PC-9 (cell line): ENCODE data around the gene SCART1.

Source experiments
- EZH2 ChIP-seq: fragments of 200-600 bp; sonication (generic); IDR thresholded peaks from 2 replicates; pipeline ENCODE4 v1.8.0; 2017; ENCODE audit warnings: antibody characterized with exemption, low read depth
- TF ChIP-seq, protein P1 (sequence below): fragments of 200-600 bp; sonication (generic); conservative IDR thresholded peaks from 2 replicates; pipeline ENCODE4 v1.6.1; 2017; ENCODE audit warnings: mixed run types, antibody characterized with exemption, mild to moderate bottlenecking, moderate library complexity

DNA sequence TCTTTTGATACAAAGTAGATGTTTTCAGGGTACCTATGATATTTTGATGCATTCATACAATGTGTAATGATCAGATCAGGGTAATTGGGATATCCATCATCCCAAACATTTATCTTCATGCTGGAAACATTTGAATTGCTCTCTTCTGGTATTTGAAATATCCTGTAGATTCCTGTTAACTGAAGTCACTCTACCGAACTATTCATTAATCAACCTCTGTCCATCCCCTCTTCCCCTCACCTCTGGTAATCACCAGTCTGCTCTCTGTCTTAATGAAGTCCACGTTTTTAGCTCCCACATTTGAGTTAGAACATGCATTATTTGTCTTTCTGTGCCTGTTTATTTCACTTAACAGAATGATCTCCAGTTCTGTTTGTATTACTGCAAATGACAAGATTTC is 48.5 kb upstream of the SCART1 start:
- TF ChIP-seq, protein P1, sequence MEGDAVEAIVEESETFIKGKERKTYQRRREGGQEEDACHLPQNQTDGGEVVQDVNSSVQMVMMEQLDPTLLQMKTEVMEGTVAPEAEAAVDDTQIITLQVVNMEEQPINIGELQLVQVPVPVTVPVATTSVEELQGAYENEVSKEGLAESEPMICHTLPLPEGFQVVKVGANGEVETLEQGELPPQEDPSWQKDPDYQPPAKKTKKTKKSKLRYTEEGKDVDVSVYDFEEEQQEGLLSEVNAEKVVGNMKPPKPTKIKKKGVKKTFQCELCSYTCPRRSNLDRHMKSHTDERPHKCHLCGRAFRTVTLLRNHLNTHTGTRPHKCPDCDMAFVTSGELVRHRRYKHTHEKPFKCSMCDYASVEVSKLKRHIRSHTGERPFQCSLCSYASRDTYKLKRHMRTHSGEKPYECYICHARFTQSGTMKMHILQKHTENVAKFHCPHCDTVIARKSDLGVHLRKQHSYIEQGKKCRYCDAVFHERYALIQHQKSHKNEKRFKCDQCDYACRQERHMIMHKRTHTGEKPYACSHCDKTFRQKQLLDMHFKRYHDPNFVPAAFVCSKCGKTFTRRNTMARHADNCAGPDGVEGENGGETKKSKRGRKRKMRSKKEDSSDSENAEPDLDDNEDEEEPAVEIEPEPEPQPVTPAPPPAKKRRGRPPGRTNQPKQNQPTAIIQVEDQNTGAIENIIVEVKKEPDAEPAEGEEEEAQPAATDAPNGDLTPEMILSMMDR: no peak
- no peak for TF ChIP-seq EZH2
